Measurements from ENCODE around the gene KCNJ14.

Gene KCNJ14

GRCh38 chr19:48510421-48511268, 55.3 kb downstream of the KCNJ14 start:
- DNase-seq = peak; percentile 55

- DNase-seq = no peak
Measured at GRCh38 chr19:48511321-48511731, 56.0 kb downstream of the KCNJ14 start.

- DNase-seq = peak; percentile 49
Measured at GRCh38 chr19:48511800-48512503, 56.6 kb downstream of the KCNJ14 start, which contains the start of gene LMTK3. Gene LMTK3 (minus strand): TSS chr19:48511835. CDS start chr19:48511576, 259 bp downstream.

GRCh38 chr19:48512504-48513288, 57.3 kb downstream of the KCNJ14 start:
- DNase-seq = no peak

- DNase-seq = peak; percentile 78
Measured at GRCh38 chr19:48513289-48514122, 58.1 kb downstream of the KCNJ14 start.

- no peak for DNase-seq
Measured at GRCh38 chr19:48514123-48514458, 58.7 kb downstream of the KCNJ14 start.

GRCh38 chr19:48516536-48516935, 61.2 kb downstream of the KCNJ14 start:
- DNase-seq = no peak
